HG02798 (cell line): ENCODE data around the gene PANX2.

Experiments
- ATAC-seq: cut with Tn5 transposase; IDR thresholded peaks from one replicate; pipeline ENCODE4 v1.9.1; 2021; ENCODE audit warnings: mild to moderate bottlenecking; ENCODE audit not compliant: unreplicated experiment, poor library complexity

Gene PANX2

DNA sequence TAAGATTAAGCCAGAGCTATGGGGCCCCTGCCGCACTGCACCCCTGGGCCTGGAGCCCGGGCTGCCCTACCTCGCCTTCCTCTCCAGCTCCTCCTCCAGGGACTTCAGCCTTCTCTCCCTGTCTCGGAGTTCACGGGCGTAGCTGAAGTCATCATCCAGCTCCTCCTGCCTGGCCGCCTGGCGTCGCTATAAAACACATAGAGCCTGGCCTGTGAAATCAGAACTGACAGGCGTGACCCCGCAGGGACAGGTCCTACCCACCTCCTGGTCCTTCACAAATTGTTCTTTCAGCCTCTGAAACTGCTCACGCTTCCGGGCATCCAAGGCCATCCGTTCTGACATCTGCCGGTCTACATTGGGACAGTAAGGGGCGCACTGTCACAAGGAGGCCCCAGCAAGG, 53.5 kb downstream of the PANX2 start:
- ATAC-seq: no peak

DNA sequence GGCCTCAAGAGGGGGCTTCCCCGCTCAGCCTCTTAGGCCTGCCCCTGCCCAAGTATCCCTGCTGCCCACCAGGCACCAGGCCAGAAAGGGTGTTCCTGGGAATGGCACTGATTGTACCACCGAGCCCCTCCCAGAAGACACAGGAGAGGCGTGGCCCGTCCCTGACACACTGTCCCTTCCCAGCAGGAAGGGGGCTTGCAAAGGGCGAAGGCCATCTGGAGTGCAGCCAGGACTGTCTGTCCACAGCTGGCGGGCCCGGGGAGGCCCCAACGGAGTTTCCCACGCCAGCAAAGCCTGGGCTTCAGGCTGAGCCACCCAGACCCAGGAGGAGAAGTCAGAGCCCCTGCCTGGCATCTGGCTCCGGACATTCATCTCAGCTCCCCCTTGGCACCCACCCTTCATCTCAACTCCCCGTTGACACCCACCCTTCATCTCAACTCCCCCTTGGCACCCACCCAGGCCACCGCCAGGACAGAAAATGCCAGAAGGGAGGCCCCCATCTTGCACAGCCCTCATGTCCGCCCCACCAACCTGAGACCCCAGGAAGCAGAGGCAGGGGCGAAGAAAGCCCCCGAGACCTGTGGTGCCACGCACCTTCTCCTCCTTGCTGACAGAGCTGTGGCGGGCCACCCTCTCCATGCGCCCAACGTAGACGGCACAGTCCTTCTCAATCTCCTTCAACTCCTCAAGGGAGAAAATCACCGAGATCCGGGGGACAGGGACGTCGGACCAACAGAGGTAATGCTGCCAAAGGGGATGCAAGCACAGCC, 54.9 kb downstream of the PANX2 start:
- ATAC-seq: no peak

DNA sequence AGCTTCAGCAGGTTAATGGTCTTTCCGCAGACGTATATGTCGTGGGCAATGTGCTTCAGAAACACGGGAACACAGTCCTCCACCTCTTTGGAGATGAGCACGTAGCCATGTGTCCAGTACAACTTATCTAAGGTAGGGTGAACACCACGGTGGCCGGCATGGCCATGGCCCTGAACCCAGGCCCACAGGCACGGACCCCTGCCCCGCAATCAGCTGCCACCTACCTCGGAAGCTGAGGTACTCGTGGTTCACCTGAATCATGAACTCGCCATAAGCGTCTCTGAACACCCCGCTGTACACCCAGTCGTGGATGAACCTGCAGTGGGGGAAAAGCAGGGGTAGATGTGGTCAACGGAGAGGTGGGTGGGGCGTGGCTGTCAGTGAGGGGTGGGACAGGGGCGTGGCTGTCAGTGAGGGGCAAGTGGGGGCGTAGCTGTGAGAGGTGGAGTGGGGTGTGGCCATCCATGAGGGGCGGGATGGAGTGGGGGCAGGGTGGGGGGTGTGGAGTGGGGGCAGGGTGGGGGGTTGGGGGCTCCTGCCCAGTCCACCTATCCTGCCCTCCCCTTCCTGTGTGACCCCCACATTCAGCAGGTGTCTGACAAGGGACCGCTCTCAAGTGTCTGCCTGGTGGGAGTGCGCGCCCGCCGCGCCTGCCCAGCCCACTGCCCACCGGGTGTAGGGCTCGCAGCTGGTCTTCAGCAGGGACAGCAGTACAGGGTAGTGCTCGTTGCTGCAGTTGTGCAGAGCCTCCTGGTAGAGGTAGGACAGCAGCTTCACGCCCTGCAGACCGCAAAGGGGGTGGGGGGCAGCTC, 55.7 kb downstream of the PANX2 start:
- ATAC-seq: no peak

DNA sequence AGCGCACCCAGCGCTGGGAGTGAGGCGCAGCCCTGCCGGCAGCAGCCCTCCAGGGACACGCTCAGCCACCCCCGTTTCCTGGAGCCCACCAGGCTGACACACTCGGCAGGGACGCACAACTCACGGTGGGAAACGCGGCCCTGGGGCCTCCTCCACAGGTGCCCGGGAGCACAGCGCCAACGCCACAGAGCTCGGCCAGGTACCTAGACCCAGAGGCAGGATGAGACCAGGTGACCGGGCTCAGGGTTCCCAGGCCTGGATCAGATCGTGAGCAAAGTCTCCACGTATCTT, 56.3 kb downstream of the PANX2 start:
- no peak for ATAC-seq

DNA sequence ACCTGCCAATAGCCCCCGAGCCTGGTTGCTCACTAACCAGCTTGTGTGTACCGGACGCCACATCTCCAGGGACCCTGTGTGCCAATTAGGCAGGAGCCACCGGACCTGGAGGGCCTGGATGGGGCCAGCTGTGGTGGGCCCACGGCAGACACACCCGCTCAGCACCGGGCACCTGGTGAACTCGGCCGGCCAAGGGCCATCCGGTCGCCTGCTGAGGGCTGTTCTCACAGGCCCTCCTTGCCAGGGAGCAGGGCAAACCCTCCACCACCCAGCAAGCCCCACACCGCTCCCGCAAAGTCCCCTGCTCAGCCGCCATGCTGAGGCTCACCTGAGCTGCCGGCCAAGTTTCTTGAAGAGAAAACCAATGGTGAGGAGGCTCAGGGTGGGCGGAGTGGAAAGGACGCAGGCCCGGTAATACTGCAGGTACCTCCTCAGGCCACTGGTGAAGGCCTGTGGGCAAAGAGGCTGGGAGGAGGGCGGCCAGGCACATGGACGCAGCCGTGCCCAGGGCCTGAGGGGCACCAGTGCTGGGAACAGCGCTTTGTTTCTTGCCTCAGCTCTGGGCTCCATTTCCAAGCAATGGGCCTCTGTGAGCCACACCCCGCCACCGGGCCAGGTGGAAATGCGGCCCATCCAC, 57.2 kb downstream of the PANX2 start:
- ATAC-seq: no peak

DNA sequence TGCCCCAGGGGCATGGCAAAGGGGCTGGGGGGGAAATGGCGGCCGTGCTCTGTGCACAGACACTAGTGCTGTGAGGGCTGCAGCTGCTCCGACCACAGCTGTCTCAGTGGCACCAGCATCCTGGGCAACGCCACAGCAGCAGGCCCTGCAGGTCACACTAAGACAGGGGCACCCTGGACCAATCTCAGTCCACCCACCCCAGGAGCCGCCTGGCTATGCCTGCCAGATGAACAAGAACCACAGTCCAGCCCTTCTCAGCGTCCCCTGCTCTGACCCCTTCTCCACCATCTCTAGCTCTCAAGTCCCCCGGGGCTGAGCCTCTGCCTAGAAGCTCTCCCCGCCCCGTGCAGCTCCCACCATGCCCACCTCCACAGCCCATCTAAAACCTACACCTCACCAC, 57.8 kb downstream of the PANX2 start:
- no peak for ATAC-seq

DNA sequence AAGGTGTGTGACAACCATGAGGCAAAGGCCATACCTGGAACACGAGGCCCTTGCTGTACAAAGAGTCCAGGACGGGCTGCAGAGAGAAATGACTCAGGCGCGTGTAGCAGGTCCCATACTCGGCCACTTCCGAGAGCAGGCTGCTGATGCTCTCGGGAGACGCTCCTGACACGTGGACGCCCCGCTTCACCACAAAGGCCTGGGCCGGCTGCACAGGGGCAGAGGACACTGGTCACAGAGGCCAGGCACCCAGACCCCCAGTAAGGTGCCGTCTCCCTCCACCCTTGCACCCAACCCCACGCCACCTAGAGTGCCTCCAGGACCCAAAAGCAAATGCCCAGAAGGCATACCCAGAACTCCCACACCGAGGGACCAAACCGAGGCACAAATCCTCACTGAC, 58.8 kb downstream of the PANX2 start:
- no peak for ATAC-seq
